Measurements from ENCODE around the gene KICS2.

DNA sequence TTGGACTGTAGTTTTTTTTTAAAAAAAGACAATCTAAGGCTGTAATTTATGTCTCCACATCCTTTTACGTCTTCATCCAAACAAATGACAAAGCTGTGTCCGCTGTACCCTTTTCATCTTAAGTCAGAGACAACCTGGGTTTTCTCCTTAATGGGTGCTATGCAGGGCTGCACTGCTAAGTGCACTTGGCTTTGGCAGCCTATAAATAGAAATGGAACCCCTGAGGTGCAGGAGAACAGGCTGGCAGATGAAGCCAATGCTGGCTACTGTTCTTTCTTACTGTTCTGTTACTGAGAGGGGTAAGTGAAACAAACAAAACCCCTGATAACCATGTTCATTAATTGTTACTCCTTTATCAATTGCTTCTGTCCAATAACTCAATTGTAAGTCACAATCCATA, 47.1 kb upstream of the KICS2 start:
- TF ChIP-seq POLR2A (IDR thresholded peaks at IDR 0.05; ENCODE audit: control extremely low read depth in 1 of 2, low read depth in 2 of 2, low read length in 2 of 2): no peak
- no peak for TF ChIP-seq CTCF (IDR thresholded peaks at IDR 0.05; ENCODE audit: control extremely low read depth in 1 of 3, insufficient read depth in 1 of 3, low read depth in 1 of 3, low read length in 3 of 3)
- no peak for TF ChIP-seq MAFK (IDR thresholded peaks at IDR 0.05; ENCODE audit: low read depth, low read length)
- TF ChIP-seq, protein P1, sequence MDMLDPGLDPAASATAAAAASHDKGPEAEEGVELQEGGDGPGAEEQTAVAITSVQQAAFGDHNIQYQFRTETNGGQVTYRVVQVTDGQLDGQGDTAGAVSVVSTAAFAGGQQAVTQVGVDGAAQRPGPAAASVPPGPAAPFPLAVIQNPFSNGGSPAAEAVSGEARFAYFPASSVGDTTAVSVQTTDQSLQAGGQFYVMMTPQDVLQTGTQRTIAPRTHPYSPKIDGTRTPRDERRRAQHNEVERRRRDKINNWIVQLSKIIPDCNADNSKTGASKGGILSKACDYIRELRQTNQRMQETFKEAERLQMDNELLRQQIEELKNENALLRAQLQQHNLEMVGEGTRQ (IDR thresholded peaks at IDR 0.05; ENCODE audit: low read length): no peak
- TF ChIP-seq JUN (IDR thresholded peaks at IDR 0.05; ENCODE audit: low read depth, low read length): no peak
- TF ChIP-seq CBX8 (IDR thresholded peaks at IDR 0.05; ENCODE audit: borderline replicate concordance, low read depth, low read length): no peak
- TF ChIP-seq E2F6 (IDR thresholded peaks at IDR 0.05): no peak
- TF ChIP-seq POLR2AphosphoS5 (IDR thresholded peaks at IDR 0.05; ENCODE audit: low read depth, low read length): no peak
